LNCAP (cell line): ENCODE measurements around the gene ZNF680.

Experiments used
- TF ChIP-seq, protein P1 (sequence below): fragments of 450-650 bp; IDR thresholded peaks from 2 replicates; pipeline ENCODE4 v1.5.1; 2017; ENCODE audit warnings: mild to moderate bottlenecking

The ZNF680 gene

DNA sequence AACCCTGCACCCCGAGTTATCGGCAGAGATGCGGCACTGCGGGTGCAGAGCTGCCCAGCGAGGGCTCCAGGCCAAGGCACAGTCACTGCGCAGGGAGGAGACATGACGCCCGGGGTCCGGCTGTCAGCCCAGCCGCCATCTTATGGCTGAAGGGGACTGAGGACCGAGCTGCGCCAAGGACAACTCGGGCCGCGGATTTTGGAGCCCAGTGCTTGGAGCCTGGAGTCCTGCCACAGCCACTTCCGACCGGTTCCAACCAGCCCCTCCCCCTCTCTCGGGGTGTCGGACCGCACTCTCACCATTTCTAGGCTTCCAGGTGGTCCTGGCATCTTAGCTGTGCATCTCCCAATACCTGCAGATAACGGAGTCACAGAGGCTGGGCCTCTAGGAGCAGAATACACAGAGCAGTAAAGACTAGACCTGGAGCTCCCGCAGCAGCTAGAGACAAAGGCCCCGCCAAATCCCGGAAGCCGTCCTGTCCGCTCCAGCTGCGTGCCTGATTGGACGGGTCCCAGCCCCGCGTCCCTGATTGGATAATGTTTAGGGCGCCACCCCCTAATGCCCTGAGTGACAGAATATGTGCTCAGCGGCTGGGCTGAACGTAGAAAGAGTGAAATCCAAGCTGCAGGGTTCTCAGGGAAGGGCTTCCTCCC lies at the start of gene ZNF680:
Gene ZNF680 (minus strand): TSS at position 446 of the 653 bp plus-strand sequence. CDS start 117 bp downstream, at position 329.
- TF ChIP-seq, protein P1, sequence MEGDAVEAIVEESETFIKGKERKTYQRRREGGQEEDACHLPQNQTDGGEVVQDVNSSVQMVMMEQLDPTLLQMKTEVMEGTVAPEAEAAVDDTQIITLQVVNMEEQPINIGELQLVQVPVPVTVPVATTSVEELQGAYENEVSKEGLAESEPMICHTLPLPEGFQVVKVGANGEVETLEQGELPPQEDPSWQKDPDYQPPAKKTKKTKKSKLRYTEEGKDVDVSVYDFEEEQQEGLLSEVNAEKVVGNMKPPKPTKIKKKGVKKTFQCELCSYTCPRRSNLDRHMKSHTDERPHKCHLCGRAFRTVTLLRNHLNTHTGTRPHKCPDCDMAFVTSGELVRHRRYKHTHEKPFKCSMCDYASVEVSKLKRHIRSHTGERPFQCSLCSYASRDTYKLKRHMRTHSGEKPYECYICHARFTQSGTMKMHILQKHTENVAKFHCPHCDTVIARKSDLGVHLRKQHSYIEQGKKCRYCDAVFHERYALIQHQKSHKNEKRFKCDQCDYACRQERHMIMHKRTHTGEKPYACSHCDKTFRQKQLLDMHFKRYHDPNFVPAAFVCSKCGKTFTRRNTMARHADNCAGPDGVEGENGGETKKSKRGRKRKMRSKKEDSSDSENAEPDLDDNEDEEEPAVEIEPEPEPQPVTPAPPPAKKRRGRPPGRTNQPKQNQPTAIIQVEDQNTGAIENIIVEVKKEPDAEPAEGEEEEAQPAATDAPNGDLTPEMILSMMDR, result no peak

DNA sequence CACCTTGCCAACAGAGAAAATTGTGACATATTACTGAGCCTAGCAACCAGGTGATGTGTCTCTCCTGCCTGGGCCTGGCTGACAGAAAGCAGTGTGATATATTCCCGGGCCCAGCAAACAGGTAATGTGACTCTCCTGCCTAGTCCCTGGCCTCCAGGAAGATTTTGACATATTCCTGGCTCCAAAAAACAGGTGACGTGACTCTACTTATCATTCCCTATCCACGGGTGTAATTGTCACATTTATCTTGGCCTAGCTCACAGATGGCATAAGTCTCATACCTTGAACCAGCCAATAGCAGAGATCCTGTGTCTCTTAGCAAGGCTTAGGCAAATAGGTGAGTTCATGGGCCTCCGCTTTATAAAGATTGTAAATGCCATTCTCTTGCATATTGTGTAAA lies 49.6 kb upstream of the ZNF680 start:
- TF ChIP-seq, protein P1, result no peak

DNA sequence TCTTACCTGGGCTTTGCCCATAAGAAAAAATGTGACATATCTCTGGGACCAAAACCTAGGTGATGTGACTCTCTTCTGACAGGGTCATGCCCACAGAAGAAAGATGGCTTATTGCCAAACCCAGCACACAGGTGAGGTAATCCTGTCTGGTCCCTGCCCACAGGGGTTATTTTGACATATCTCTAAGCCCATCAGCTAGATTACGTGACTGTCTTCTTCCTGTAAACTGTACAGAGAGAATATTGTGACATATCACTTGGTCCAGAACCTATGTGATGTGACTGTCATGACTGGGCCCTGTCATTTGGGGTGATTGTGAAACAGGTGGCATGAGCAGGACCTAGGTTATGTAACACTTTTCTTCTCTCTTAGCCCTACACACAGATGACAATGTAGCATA lies 48.8 kb upstream of the ZNF680 start:
- TF ChIP-seq, protein P1, result no peak

DNA sequence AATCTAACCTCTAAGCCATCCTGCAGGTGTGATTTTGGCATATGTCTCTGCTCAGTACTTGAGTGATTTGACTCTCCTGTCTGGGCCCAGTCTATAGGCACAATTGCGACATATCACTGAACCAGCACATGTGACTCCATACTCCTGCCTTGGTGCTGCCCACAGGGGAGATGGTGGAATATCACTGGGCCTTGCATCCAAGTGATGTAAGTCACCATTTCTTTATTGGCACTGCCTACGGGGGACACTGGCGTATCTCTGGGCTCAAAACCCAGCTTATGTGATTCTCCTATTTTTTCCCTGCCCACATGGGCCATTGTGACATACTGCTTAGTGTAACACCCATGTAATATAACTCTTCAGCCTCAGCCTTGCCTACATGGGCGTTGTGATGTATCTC lies 48.1 kb upstream of the ZNF680 start:
- TF ChIP-seq, protein P1, result no peak

DNA sequence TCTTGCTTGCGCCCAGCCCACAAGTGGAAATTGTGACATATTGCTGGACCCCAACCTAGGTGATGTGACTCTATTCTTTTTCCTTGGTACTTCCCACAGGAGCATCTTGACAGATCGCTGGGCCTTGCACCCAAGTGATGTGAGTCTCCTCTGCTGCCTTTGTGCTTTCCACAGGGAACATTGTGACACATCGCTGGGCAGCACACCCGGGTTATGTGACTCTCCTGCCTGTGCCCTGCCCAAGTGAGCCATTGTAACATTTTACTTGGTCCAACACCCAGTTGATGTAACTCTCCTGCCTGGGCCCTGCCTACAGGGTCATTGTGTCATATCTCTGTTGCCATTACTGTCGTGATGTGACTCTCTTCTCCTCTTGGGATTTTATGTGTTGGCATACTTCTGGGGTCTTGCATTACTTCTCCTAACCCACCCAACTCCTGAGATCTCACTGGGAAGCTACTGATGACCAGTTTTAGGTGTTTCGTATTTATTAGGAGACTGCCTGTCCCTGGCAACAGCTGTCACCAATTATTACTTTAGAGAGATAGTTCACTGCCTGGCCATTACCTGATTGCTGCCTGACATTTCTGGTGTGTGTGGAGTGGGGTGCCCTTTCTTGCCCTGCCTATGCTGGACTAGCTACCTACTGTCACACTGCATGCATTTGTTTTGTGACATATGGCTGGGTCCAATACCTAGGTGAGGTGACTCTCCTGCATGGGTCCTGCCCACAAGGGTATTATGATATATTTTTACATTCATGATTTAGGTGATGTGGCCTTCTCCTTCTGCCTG lies 45.4 kb upstream of the ZNF680 start:
- TF ChIP-seq, protein P1, result no peak

DNA sequence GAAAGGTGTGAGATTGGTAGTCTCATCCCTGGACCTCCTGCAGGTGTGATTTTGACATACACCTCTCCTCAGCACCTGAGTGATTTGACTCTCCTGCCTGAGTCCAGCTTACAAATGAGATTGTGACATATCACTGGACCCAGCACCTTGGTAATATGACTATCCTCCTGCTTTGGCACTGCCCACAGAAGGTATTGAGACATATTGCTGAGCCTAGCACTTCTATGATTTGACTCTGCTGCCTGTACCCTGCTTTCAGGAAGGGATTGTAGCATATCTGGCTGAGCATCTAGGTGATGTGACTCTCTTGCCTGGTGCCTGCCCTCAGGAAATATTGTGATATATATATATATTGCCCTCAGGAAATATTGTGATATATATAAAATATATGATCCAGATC lies 43.5 kb upstream of the ZNF680 start:
- TF ChIP-seq, protein P1, result no peak

DNA sequence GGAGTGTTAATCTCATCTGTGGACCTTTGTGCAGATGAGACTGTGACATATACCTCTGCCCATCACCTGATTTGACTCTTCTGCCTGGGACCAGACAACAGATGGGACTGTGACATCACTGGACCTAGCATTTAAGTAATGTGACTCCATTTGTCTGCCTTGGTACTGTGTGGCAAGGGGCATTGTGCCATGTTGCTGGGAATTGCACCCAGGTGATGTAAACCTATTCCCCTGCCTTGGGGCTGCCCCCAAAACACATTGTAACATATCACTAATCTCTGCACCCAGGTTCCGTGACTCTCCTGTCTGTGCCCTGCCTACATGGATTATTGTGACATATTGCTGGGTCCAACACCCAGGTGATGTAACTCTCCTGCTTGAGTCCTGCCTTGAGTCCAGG lies 40.4 kb upstream of the ZNF680 start:
- TF ChIP-seq, protein P1, result no peak
